Measurements from ENCODE around the gene COPE.

Gene COPE

GRCh38 chr19:18856385-18857126, 62.6 kb downstream of the COPE start:
- WGBS, 2 experiments (ENCODE audit: insufficient coverage in 2 of 2): 97% methylated on average over 20 to 22 of the region's 22 CpGs
- Histone ChIP-seq H3K27ac (ENCODE audit: low read depth, low read length, severe bottlenecking) (no peak overlapping the region), H3K4me1 (ENCODE audit: control insufficient read depth, insufficient read depth, low read length, poor library complexity, severe bottlenecking) (no peaks in the 10 kb centered on the region), H3K36me3 (ENCODE audit: control insufficient read depth, insufficient read depth, low read length) (peaks cover 99% of the 10 kb centered on the region), H3K4me3 (ENCODE audit: extremely low read depth, insufficient read depth, low read length, poor library complexity, severe bottlenecking) (no peak overlapping the region), H3K9me3 (ENCODE audit: control insufficient read depth, low read length) (no peaks in the 10 kb centered on the region)

- Histone ChIP-seq H3K9me3 (ENCODE audit: control insufficient read depth, low read length) (no peaks in the 10 kb centered on the region), H3K36me3 (ENCODE audit: control insufficient read depth, insufficient read depth, low read length) (peaks cover 100% of the 10 kb centered on the region), H3K4me1 (ENCODE audit: control insufficient read depth, insufficient read depth, low read length, poor library complexity, severe bottlenecking) (no peaks in the 10 kb centered on the region), H3K27ac (ENCODE audit: low read depth, low read length, severe bottlenecking) (no peak overlapping the region), H3K4me3 (ENCODE audit: extremely low read depth, insufficient read depth, low read length, poor library complexity, severe bottlenecking) (no peak overlapping the region)
- 96 to 97% methylated on average over 27 of the region's 27 CpGs for WGBS, 2 experiments (ENCODE audit: insufficient coverage in 2 of 2)
Observed at GRCh38 chr19:18855647-18856384, 63.4 kb downstream of the COPE start.

- Histone ChIP-seq H3K36me3 (ENCODE audit: control insufficient read depth, insufficient read depth, low read length) (peaks cover 100% of the 10 kb centered on the region), H3K4me3 (ENCODE audit: extremely low read depth, insufficient read depth, low read length, poor library complexity, severe bottlenecking) (no peak overlapping the region), H3K9me3 (ENCODE audit: control insufficient read depth, low read length) (no peaks in the 10 kb centered on the region), H3K4me1 (ENCODE audit: control insufficient read depth, insufficient read depth, low read length, poor library complexity, severe bottlenecking) (no peaks in the 10 kb centered on the region), H3K27ac (ENCODE audit: low read depth, low read length, severe bottlenecking) (no peak overlapping the region)
- WGBS, 2 experiments (ENCODE audit: insufficient coverage in 2 of 2): 96 to 97% methylated on average over 33 of the region's 33 CpGs
Observed at GRCh38 chr19:18854982-18855381, 64.2 kb downstream of the COPE start.

GRCh38 chr19:18853755-18854427, 65.3 kb downstream of the COPE start:
- Histone ChIP-seq H3K9me3 (ENCODE audit: control insufficient read depth, low read length) (no peaks in the 10 kb centered on the region), H3K4me1 (ENCODE audit: control insufficient read depth, insufficient read depth, low read length, poor library complexity, severe bottlenecking) (peaks cover 9% of the 10 kb centered on the region), H3K4me3 (ENCODE audit: extremely low read depth, insufficient read depth, low read length, poor library complexity, severe bottlenecking) (no peak overlapping the region), H3K27ac (ENCODE audit: low read depth, low read length, severe bottlenecking) (no peak overlapping the region), H3K36me3 (ENCODE audit: control insufficient read depth, insufficient read depth, low read length) (peaks cover 93% of the 10 kb centered on the region)
- 91 to 96% methylated on average over 7 to 11 of the region's 17 CpGs for WGBS, 2 experiments (ENCODE audit: insufficient coverage in 2 of 2)

- Histone ChIP-seq H3K27ac (ENCODE audit: low read depth, low read length, severe bottlenecking) (no peak overlapping the region), H3K9me3 (ENCODE audit: control insufficient read depth, low read length) (no peaks in the 10 kb centered on the region), H3K36me3 (ENCODE audit: control insufficient read depth, insufficient read depth, low read length) (peaks cover 89% of the 10 kb centered on the region), H3K4me1 (ENCODE audit: control insufficient read depth, insufficient read depth, low read length, poor library complexity, severe bottlenecking) (peaks cover 16% of the 10 kb centered on the region), H3K4me3 (ENCODE audit: extremely low read depth, insufficient read depth, low read length, poor library complexity, severe bottlenecking) (no peak overlapping the region)
- 93 to 96% methylated on average over 8 to 11 of the region's 12 CpGs for WGBS, 2 experiments (ENCODE audit: insufficient coverage in 2 of 2)
Observed at GRCh38 chr19:18852648-18853047, 66.5 kb downstream of the COPE start.

GRCh38 chr19:18851673-18852325, 67.4 kb downstream of the COPE start:
- no peak overlapping the region for H3K27ac ChIP-seq (ENCODE audit: low read depth, low read length, severe bottlenecking)
- H3K9me3 ChIP-seq (ENCODE audit: control insufficient read depth, low read length): no peaks in the 10 kb centered on the region
- no peak overlapping the region for H3K4me3 ChIP-seq (ENCODE audit: extremely low read depth, insufficient read depth, low read length, poor library complexity, severe bottlenecking)
- WGBS, 2 experiments (ENCODE audit: insufficient coverage in 2 of 2): 97 to 98% methylated on average over 31 of the region's 31 CpGs
- peaks cover 84% of the 10 kb centered on the region for H3K36me3 ChIP-seq (ENCODE audit: control insufficient read depth, insufficient read depth, low read length)
- H3K4me1 ChIP-seq (ENCODE audit: control insufficient read depth, insufficient read depth, low read length, poor library complexity, severe bottlenecking): peaks cover 19% of the 10 kb centered on the region

- 96 to 98% methylated on average over 24 of the region's 27 CpGs for whole genome bisulfite sequencing, 2 experiments (ENCODE audit: insufficient coverage in 2 of 2)
- Histone ChIP-seq H3K4me3 (ENCODE audit: extremely low read depth, insufficient read depth, low read length, poor library complexity, severe bottlenecking) (no peak overlapping the region), H3K36me3 (ENCODE audit: control insufficient read depth, insufficient read depth, low read length) (peaks cover 75% of the 10 kb centered on the region), H3K27ac (ENCODE audit: low read depth, low read length, severe bottlenecking) (no peak overlapping the region), H3K4me1 (ENCODE audit: control insufficient read depth, insufficient read depth, low read length, poor library complexity, severe bottlenecking) (peaks cover 19% of the 10 kb centered on the region), H3K9me3 (ENCODE audit: control insufficient read depth, low read length) (no peaks in the 10 kb centered on the region)
Observed at GRCh38 chr19:18850471-18851375, 68.5 kb downstream of the COPE start.

GRCh38 chr19:18849838-18850400, 69.3 kb downstream of the COPE start:
- H3K4me3 ChIP-seq (ENCODE audit: extremely low read depth, insufficient read depth, low read length, poor library complexity, severe bottlenecking): no peak overlapping the region
- peaks cover 19% of the 10 kb centered on the region for H3K4me1 ChIP-seq (ENCODE audit: control insufficient read depth, insufficient read depth, low read length, poor library complexity, severe bottlenecking)
- H3K36me3 ChIP-seq (ENCODE audit: control insufficient read depth, insufficient read depth, low read length): peaks cover 72% of the 10 kb centered on the region
- H3K9me3 ChIP-seq (ENCODE audit: control insufficient read depth, low read length): no peaks in the 10 kb centered on the region
- WGBS, 2 experiments (ENCODE audit: insufficient coverage in 2 of 2): 90 to 94% methylated on average over 14 to 15 of the region's 16 CpGs
- H3K27ac ChIP-seq (ENCODE audit: low read depth, low read length, severe bottlenecking): no peak overlapping the region

Data from mesodermal cell (in vitro differentiated cells).